Renal cortex interstitium (tissue), 11 donors: Measurements from ENCODE around the gene EMC6. TPM values are rescaled to one million over a fixed set of nuclear protein-coding genes. Genes with fewer than 3 reads are reported as not detected.
"Not testable (repeated sequence)": the region's sequence is repeated elsewhere in the genome, so short reads cannot be mapped to it uniquely, and the experiment has no call there.

Experiments used
- DNase-seq, 11 donors: peaks; one replicate each; pipeline ENCODE4 v3.0.0-alpha.2; 2013; ENCODE audit warnings: low read depth in 9 of 11, low spot score in 4 of 11; ENCODE audit errors: extremely low read depth in 1 of 11
- polyA plus RNA-seq, 3 donors: library from polyadenylated mRNA; unstranded; fragments of 120-200 nt; gene quantifications; one replicate each; pipeline ENCODE4 v1.2.1, GENCODE V29; 2013; ENCODE audit not compliant: insufficient read length in 3 of 3

The EMC6 gene
- polyA plus RNA-seq, 3 donors = 21.0 to 35.3 (median 31.8) TPM

DNA sequence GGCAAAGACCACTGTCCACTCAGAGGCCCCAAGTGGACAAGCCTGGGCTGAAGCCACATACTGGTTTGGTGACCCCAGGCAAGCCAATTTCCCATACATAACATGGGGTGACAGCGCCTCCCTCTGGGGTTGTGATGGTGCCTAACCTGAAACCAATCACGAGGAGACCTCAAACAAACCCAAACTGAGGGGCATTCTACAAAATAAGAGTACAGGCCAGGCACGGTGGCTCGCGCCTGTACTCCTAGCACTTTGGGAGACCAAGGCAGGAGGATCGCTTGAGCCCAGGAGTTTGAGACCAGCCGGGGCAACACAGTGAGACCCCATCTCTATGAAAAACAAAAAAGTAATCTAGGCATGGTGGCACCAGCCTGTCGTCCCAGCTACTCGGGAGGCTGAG lies 23.7 kb downstream of the EMC6 start:
- DNase-seq = no peak

DNA sequence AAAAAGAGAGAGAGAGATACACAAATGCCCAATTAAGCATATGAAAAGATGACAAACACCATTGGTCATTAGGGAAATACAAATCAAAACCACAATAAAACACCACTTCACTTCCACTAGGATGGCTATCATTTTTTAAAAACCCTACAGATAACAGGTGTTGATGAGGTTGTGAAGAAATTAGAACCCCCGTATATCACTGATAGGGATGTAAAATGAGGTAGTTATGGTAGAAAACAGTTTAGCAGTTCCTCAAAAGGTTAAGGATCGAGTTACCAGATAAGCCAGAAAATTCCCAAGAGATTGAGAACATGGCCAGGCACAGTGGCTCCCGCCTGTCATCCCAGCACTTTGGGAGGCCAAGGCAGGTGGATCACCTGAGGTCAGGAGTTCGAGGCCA lies 24.5 kb downstream of the EMC6 start:
- DNase-seq = no peak

DNA sequence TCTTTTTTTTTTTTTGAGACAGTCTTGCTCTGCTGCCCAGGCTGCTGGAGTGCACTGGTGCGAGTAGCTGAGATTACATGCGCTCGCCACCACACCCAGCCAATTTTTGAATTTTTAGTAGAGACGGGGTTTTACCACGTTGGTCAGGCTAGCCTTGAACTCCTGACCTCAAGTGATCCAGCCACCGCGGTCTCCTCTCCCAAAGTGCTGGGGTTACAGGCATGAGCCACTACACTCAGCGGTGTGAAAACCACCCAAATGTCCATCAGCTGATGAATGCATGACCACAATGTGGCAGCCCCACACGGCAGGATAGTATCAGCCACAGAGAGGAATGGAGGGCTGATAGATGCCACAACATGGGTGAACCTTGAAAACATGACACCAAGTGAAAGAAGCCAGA lies 25.2 kb downstream of the EMC6 start:
- no peak for DNase-seq

DNA sequence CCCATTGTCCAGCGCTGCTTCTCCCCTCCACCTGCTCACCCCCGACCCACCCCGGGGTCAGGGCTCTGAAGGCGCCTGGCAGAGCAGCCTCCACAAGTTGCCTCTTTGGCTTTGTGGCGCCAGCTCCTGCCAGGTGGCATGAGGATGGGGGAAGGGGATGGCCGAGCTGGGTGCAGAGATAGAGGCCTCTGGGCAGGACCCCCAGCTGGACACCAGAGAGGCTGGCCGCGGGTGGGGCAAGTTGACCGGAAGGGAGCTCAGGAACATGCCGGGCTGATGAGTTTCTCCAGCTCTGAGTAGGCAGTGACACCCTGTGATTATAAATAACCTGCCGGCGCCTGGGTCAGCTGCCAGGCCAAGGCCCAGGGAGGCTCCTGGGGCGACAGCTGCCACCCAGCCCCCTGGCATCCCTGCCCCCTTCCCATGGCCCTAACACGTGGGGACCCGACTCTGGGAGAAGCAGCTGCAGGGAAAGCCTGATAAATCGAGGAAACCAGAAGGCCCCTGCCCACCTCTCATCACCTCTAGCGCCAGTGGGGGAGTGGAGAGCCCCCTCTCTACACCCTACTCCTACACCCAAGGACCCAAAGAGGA lies 26.6 kb downstream of the EMC6 start:
- no peak for DNase-seq

DNA sequence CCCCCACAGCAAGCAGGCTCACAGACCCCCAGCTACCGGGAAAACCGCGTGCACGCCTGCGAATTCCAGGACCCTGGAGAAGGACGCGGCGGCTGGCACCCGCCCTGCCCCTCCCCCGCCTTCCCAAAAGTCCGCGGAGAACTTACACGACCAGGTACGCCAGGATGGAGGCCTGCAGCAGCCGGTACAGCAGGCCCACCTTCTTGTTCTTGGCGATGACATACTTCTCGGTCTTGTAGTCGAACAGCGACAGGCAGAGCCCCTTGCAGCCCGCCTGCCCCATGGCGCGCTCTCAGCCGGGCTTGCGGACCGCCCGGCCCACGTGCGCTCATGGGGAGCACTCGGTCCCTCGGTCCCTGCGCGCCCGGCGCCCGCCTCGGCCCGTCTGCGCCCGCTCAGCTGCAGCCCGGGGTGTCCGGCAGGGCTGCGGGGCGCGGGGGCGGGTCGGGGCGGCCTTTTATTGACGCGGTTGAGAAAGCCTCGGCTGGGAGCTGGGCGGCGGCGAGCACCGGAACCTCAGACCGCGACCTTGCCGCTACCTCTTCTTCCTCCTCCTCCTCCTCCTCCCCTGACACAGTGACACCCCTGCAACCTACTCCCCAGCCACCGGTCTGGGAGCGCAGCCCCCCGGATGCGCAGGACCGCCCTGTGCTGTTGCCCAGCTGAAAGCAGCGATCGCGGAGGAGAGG lies 27.3 kb downstream of the EMC6 start, which contains the start of gene P2RX5:
Gene P2RX5, minus strand, starts transcription at position 433 of the 689 bp plus-strand sequence. Its CDS starts 150 bp downstream, at position 283.
- DNase-seq = peak in 2 of 11 donors; percentile 24 to 37

DNA sequence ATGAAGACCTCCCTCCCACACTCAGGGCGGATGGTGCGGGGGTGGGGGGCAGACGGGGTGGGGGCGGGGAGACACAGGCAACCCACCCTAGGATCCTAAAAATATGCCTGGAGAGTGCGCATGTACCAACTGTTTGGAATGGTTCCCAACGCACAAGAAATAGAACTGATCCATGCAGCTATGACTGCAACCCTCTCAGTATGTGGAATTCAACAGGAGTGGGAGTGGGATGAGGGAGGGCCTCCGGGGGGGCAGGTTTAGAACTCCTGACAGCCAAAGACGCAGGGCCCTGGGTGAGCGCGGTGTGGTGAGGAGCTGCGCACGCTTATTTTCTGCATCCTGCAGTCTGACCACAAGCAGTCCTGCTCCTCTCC lies 28.5 kb downstream of the EMC6 start:
- DNase-seq = no peak

DNA sequence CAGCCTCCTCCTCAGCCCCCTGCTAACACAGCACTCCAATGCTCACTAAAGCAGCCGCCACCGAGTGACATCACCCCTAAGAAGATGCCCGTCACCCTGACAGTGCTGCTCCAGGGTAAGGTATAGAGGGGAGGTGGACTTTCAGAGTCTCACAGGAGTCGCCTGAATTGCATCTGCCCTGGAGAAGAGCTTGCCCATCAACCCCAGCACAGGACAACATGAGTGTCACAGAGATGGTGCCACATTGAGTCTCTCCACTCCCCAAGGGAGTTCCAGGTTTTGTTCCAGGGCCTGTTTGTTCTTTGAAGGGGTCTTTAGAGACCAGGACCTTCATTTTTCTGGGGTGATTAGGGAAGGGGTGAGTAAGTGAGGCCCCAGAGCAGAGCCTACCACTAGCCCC lies 29.5 kb downstream of the EMC6 start:
- DNase-seq = no peak

DNA sequence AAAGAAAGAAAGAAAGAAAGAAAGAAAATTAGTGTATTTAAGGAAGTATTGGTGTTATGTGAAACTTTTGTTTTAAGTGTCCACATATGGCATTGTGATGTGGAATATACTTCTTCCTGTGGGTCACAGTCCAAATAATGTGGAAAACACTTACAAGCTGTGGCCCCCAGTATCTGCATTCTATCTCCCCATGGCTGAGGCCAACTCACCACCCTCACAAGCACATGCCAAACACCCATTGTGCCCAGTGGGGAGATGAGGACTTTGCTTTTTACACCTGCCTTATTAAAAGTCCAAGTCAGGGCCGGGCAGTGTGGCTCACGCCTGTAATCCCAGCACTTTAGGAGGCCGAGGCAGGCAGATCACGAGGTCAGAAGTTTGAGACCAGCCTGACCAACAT lies 31.3 kb downstream of the EMC6 start:
- DNase-seq = no peak

DNA sequence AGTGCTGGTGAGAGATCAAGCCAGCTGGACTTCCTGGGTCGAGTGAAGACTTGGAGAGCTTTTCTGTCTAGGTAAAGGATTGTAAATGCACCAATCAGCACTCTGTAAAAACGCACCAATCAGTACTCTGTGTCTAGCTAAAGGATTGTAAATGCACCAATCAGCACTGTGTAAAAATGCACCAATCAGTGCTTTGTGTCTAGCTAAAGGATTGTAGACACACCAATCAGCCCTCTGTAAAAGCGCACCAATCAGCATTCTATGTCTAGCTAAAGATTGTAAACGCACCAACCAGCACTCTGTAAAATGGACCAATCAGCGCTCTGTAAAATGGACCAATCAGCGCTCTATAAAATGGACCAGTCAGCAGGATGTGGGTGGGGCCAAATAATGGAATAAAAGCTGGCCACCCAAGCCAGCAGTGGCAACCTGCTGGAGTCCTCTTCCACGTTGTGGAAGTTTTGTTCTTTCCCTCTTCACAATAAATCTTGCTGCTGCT lies 33.5 kb downstream of the EMC6 start:
- DNase-seq = not testable (repeated sequence)

DNA sequence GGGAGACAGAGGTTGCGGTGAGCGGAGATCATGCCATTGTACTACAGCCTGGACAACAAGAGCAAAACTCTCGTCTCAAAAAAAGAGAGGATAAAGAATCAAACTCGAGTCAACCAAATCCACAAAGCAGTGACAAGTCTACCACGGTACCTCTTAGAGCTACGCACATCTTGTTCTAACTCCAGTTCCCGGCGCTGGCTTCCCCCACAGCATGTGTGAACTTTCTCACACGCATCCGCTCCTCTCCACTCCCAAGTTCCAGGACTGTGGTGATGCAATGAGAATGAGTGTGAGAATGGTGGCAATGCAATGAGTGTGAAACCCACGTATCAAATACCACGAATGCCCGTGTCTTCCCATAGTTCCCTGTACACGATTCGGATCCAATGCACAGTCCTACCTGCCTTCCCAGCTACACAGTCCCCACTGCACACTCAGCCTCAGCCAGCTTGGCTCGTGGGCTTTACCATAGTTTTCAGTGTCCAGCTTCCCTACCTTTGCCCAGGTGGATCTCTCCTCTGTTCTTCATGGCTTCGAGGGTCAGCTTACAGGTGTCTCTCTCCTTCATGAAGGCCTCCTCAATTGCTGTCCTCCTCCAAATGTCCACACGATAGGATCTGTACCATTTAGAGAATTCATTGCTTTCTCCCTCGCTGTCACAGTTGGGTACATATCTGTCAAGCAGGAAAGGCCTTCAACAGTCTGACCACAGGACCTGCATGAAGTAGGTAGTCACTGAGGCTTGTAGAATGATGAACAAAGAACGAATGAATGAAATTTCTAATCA lies 36.5 kb downstream of the EMC6 start:
- no peak for DNase-seq

DNA sequence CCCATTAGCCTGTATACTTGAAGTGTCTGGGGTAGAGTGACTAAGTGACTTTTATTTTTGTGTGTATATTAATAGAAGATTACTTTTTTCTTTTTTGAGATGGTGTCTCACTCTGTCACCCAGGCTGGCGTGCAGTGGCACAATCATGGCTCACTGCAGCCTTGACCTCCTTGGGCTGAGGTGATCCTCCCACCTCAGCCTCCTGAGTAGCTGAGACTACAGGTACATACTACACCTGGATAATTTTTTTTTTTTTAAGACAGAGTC lies 37.0 kb downstream of the EMC6 start:
- not testable (repeated sequence) for DNase-seq

DNA sequence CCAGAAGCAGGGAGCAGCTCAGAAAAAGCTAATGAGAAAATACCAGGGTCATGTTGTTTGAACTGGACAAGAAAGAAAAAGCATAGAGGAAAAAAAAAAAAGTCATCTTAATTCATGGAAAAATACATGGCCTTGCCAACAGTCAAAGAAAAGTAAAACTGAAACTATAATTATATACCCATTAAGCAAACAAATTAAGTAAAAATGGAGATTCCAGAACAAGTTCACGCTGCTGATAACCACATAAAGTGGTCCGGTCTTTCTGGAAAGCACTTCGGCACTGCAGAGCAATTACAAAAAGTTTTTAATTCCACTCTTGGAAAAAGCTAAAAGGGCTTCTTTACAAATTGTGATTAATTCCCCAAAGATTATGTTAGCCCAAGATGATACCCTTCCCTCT lies 39.8 kb downstream of the EMC6 start:
- DNase-seq = no peak

DNA sequence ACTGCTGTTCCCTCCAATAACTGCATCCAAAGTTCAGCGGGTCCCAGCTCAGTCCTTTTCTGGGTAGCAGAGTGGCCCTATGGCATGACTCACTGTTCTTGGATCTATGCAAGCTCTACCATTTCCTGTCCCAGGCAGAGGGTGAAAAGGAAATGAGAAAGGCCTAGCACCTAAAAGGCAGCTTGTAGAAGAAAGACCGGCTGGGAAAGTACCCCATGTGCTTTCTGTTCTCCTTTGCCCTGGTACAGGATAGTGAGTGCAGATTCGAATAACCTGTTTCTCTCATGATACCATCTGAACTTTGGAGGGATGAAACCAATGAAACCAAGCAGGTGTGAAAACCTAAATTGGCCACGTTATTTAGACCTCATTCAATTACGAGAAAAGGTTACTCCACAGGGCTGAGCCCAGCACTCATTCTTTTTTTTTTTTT lies 42.4 kb downstream of the EMC6 start:
- DNase-seq = no peak

DNA sequence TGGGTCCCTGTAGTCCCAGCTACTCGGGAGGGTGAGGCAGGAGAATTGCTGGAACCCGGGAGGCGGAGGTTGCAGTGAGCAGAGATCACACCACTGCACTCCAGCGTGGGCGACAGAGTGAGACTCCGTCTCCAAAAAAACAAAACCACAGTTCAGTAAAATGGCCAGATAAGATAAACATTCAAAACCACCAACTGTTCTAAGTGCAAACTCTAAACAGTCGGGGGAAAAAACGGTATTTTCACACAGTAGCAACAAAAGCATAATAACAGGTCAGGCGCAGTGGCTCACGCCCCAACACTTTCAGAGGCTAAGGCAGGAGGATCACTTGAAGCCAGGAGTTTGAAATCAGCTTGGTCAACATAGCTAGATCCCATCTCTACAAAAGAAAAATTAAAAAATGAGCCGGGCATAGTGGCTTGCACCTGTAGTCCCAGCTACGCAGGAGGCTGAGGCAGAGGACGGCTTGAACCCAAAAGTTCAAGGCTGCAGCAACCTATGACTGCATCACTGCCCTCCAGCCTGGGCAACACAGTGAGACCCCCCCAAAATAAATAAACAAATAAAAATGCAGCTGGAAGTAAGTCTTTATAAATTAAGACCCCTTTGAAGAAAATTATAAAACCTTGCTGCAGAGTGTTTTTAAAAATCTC lies 44.3 kb downstream of the EMC6 start:
- no peak for DNase-seq

DNA sequence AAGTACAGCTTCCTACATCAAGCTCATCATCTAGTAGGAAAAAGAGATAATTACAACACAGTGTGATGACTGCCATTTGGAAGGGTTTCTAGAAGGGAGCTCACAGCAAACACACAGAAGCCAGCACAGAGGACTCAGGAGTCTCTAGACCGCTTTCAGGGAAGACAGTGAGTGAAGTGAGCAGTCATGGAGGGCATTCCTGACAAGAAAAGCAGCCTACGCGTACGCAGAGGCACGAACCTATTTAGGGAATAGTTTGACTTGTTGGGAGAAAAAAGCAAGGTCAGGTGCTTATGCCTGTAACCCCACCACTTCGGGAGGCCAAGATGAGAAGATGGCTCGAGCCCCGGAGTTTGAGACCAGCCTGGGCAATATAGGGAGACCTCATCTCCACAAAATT lies 46.7 kb downstream of the EMC6 start:
- DNase-seq = no peak

DNA sequence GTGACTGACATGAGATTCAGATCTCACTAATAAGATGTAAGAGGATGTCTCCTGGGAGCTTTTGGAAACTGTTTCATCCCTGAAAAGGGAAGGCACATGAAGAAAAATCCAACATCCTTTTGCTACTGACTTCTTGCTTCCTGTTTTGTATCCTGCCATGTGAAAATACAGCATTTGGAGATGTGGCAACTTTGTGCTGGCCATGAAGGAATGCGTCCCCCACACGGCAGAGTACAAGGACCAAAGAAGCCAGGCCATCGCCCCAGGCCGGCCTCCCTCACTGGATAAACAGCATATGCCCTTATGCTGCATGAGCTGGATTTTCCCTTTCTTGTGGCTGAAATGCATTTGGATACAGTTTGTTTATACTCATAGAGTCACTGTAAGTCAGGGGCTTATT lies 49.6 kb downstream of the EMC6 start:
- DNase-seq = no peak

DNA sequence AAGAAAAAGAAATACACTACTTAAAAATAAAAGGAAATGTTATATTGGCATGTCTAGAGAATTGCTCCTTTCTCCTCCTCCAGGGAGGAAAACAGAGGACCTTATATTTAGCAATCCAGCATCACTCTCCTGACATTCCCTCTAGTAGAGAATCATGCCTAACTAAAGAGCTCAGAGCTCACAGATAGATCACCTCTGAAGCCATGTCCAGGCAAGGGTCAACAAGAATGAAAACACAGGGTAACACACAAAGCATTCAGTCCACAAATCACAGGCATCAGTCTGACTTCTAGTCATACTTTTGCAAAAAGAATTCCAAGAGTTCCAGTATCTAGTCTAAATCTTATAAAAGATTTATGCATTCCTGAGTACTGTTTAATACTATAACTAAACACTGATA lies 50.7 kb downstream of the EMC6 start:
- no peak for DNase-seq
